Activated naive CD8-positive, alpha-beta T cell (primary cell): ENCODE measurements around the gene DGKG.

Experiments used
- H3K27ac Mint-ChIP-seq: one replicate; pipeline ENCODE4 v1.8.0; 2021; ENCODE audit warnings: mixed read lengths
- H3K27me3 Mint-ChIP-seq: one replicate; pipeline ENCODE4 v1.8.0; 2021; ENCODE audit warnings: mixed read lengths
- H3K36me3 Mint-ChIP-seq: one replicate; pipeline ENCODE4 v1.8.0; 2021; ENCODE audit warnings: mixed read lengths
- H3K4me1 Mint-ChIP-seq: one replicate; pipeline ENCODE4 v1.8.0; 2021; ENCODE audit warnings: low read depth, mixed read lengths
- H3K4me3 Mint-ChIP-seq: one replicate; pipeline ENCODE4 v1.8.0; 2021; ENCODE audit warnings: mild to moderate bottlenecking, mixed read lengths
- H3K9me3 Mint-ChIP-seq: one replicate; pipeline ENCODE4 v1.8.0; 2021; ENCODE audit warnings: low read depth, mixed read lengths

Gene DGKG

GRCh38 chr3:186380622-186381380 lies 18.8 kb upstream of the DGKG start:
- H3K36me3 Mint-ChIP-seq = no peaks in the 10 kb centered on the region
- H3K4me1 Mint-ChIP-seq = peaks cover 8% of the 10 kb centered on the region
- H3K4me3 Mint-ChIP-seq = no peak overlapping the region
- H3K27ac Mint-ChIP-seq = no peak overlapping the region
- peaks cover 6% of the 10 kb centered on the region for H3K9me3 Mint-ChIP-seq
- H3K27me3 Mint-ChIP-seq = peaks cover 3% of the 10 kb centered on the region

GRCh38 chr3:186375443-186375842 lies 13.4 kb upstream of the DGKG start:
- Mint-ChIP-seq H3K27ac (no peak overlapping the region), H3K4me1 (peaks cover 2% of the 10 kb centered on the region), H3K9me3 (peaks cover 6% of the 10 kb centered on the region), H3K27me3 (peaks cover 9% of the 10 kb centered on the region), H3K36me3 (no peaks in the 10 kb centered on the region), H3K4me3 (no peak overlapping the region)

GRCh38 chr3:186374376-186374775 lies 12.3 kb upstream of the DGKG start:
- Mint-ChIP-seq H3K4me3 (no peak overlapping the region), H3K36me3 (no peaks in the 10 kb centered on the region), H3K9me3 (peaks cover 6% of the 10 kb centered on the region), H3K27me3 (peaks cover 9% of the 10 kb centered on the region), H3K4me1 (no peaks in the 10 kb centered on the region), H3K27ac (no peak overlapping the region)

GRCh38 chr3:186369217-186369616 lies 7.2 kb upstream of the DGKG start:
- no peaks in the 10 kb centered on the region for H3K36me3 Mint-ChIP-seq
- H3K27ac Mint-ChIP-seq = no peak overlapping the region
- H3K9me3 Mint-ChIP-seq = no peaks in the 10 kb centered on the region
- H3K4me3 Mint-ChIP-seq = no peak overlapping the region
- H3K27me3 Mint-ChIP-seq = peaks cover 11% of the 10 kb centered on the region
- H3K4me1 Mint-ChIP-seq = no peaks in the 10 kb centered on the region

GRCh38 chr3:186368717-186369116 lies 6.7 kb upstream of the DGKG start:
- peaks cover 14% of the 10 kb centered on the region for H3K27me3 Mint-ChIP-seq
- H3K4me3 Mint-ChIP-seq = no peak overlapping the region
- H3K9me3 Mint-ChIP-seq = no peaks in the 10 kb centered on the region
- H3K4me1 Mint-ChIP-seq = no peaks in the 10 kb centered on the region
- H3K27ac Mint-ChIP-seq = no peak overlapping the region
- H3K36me3 Mint-ChIP-seq = no peaks in the 10 kb centered on the region

- no peaks in the 10 kb centered on the region for H3K4me1 Mint-ChIP-seq
- no peaks in the 10 kb centered on the region for H3K9me3 Mint-ChIP-seq
- H3K36me3 Mint-ChIP-seq = no peaks in the 10 kb centered on the region
- H3K4me3 Mint-ChIP-seq = no peak overlapping the region
- no peak overlapping the region for H3K27ac Mint-ChIP-seq
- peaks cover 17% of the 10 kb centered on the region for H3K27me3 Mint-ChIP-seq
Measured at GRCh38 chr3:186368176-186368575, 6.1 kb upstream of the DGKG start.

- H3K27me3 Mint-ChIP-seq = peaks cover 20% of the 10 kb centered on the region
- H3K9me3 Mint-ChIP-seq = no peaks in the 10 kb centered on the region
- H3K4me3 Mint-ChIP-seq = no peak overlapping the region
- no peaks in the 10 kb centered on the region for H3K36me3 Mint-ChIP-seq
- no peak overlapping the region for H3K27ac Mint-ChIP-seq
- H3K4me1 Mint-ChIP-seq = no peaks in the 10 kb centered on the region
Measured at GRCh38 chr3:186367631-186368030, 5.6 kb upstream of the DGKG start.

- H3K4me3 Mint-ChIP-seq = no peak overlapping the region
- peaks cover 2% of the 10 kb centered on the region for H3K4me1 Mint-ChIP-seq
- no peak overlapping the region for H3K27ac Mint-ChIP-seq
- no peaks in the 10 kb centered on the region for H3K36me3 Mint-ChIP-seq
- H3K9me3 Mint-ChIP-seq = no peaks in the 10 kb centered on the region
- H3K27me3 Mint-ChIP-seq = peaks cover 24% of the 10 kb centered on the region
Measured at GRCh38 chr3:186366206-186366605, 4.2 kb upstream of the DGKG start.

GRCh38 chr3:186365202-186365974 lies 3.4 kb upstream of the DGKG start:
- Mint-ChIP-seq H3K27ac (no peak overlapping the region), H3K36me3 (no peaks in the 10 kb centered on the region), H3K4me3 (no peak overlapping the region), H3K9me3 (no peaks in the 10 kb centered on the region), H3K27me3 (peaks cover 29% of the 10 kb centered on the region), H3K4me1 (peaks cover 7% of the 10 kb centered on the region)

GRCh38 chr3:186362988-186363387 lies 954 bp upstream of the DGKG start:
- Mint-ChIP-seq H3K36me3 (no peaks in the 10 kb centered on the region), H3K4me1 (peaks cover 7% of the 10 kb centered on the region), H3K27ac (no peak overlapping the region), H3K9me3 (no peaks in the 10 kb centered on the region), H3K27me3 (peaks cover 37% of the 10 kb centered on the region), H3K4me3 (no peak overlapping the region)

GRCh38 chr3:186362537-186362842 lies 456 bp upstream of the DGKG start:
- Mint-ChIP-seq H3K36me3 (no peaks in the 10 kb centered on the region), H3K4me1 (peaks cover 7% of the 10 kb centered on the region), H3K27me3 (peaks cover 34% of the 10 kb centered on the region), H3K4me3 (peak overlapping the region; percentile 48), H3K9me3 (no peaks in the 10 kb centered on the region), H3K27ac (no peak overlapping the region)

- Mint-ChIP-seq H3K36me3 (no peaks in the 10 kb centered on the region), H3K9me3 (no peaks in the 10 kb centered on the region), H3K4me3 (peak overlapping the region; percentile 46), H3K27ac (no peak overlapping the region), H3K27me3 (peaks cover 31% of the 10 kb centered on the region), H3K4me1 (peaks cover 7% of the 10 kb centered on the region)
Measured at GRCh38 chr3:186361246-186361761, 730 bp downstream of the DGKG start.

GRCh38 chr3:186360779-186361178 lies 1.3 kb downstream of the DGKG start:
- H3K4me1 Mint-ChIP-seq = peaks cover 7% of the 10 kb centered on the region
- no peaks in the 10 kb centered on the region for H3K36me3 Mint-ChIP-seq
- peaks cover 31% of the 10 kb centered on the region for H3K27me3 Mint-ChIP-seq
- no peak overlapping the region for H3K27ac Mint-ChIP-seq
- no peaks in the 10 kb centered on the region for H3K9me3 Mint-ChIP-seq
- no peak overlapping the region for H3K4me3 Mint-ChIP-seq

GRCh38 chr3:186359078-186359477 lies 3.0 kb downstream of the DGKG start:
- Mint-ChIP-seq H3K27ac (no peak overlapping the region), H3K9me3 (no peaks in the 10 kb centered on the region), H3K27me3 (peaks cover 28% of the 10 kb centered on the region), H3K4me1 (peaks cover 7% of the 10 kb centered on the region), H3K4me3 (no peak overlapping the region), H3K36me3 (no peaks in the 10 kb centered on the region)

- Mint-ChIP-seq H3K4me3 (no peak overlapping the region), H3K27ac (no peak overlapping the region)
Measured at GRCh38 chr3:186356152-186356551, 5.9 kb downstream of the DGKG start.

More at GRCh38 chr3:186356152-186356551, 5.9 kb downstream of the DGKG start:
- peaks cover 4% of the 10 kb centered on the region for H3K4me1 Mint-ChIP-seq
- peaks cover 18% of the 10 kb centered on the region for H3K27me3 Mint-ChIP-seq
- no peaks in the 10 kb centered on the region for H3K9me3 Mint-ChIP-seq
- H3K36me3 Mint-ChIP-seq = no peaks in the 10 kb centered on the region
